Measurements from ENCODE around the gene MICU1. TPM values are rescaled to one million over a fixed set of nuclear protein-coding genes. Genes with fewer than 3 reads are reported as not detected.

The MICU1 gene
- total and polyA plus RNA-seq, 2 donors (not counting 3 experiments of a cell fraction or from before 2014, with no cell fraction given): 27.5 to 48.0 TPM

GRCh38 chr10:72344932-72345331 is 280.9 kb downstream of the MICU1 start:
- Histone ChIP-seq H3K9me3 (replicated peaks; ENCODE audit: control insufficient read depth, insufficient read depth, low read length) (no peaks in the 10 kb centered on the region), H3K27ac (ENCODE audit: insufficient read depth, low read depth, low read length) (no peak overlapping the region), H3K9ac (replicated peaks; ENCODE audit: extremely low read depth, insufficient read depth, low read length) (no peak overlapping the region), H4K20me1 (replicated peaks; ENCODE audit: control insufficient read depth, extremely low read depth, insufficient read depth, low read length) (no peaks in the 10 kb centered on the region), H3K79me2 (ENCODE audit: control insufficient read depth, insufficient read depth, low read length) (peaks cover 20% of the 10 kb centered on the region), H3K4me2 (ENCODE audit: insufficient read depth, low read length) (no peak overlapping the region), H2AFZ (ENCODE audit: low read depth, low read length) (no peak overlapping the region), H3K36me3 (ENCODE audit: control insufficient read depth in 2 of 2, extremely low read depth in 1 of 2, insufficient read depth in 2 of 2, low read length in 2 of 2) (peaks cover 9 to 37% of the 10 kb centered on the region in 2 experiments), H3K4me1 (ENCODE audit: control insufficient read depth, extremely low read depth, insufficient read depth, low read length) (no peaks in the 10 kb centered on the region), H3K9me1 (replicated peaks; ENCODE audit: control insufficient read depth, extremely low read depth, insufficient read depth, low read length) (no peaks in the 10 kb centered on the region), H3K27me3 (ENCODE audit: control insufficient read depth in 2 of 2, insufficient read depth in 2 of 2, low read length in 2 of 2) (no peaks in the 10 kb centered on the region), H3K4me3 (replicated peaks in 1 of 3; ENCODE audit: insufficient read depth in 1 of 3, low read depth in 1 of 3, low read length in 3 of 3) (no peak overlapping the region)
- no peak for TF ChIP-seq JUN (IDR thresholded peaks at IDR 0.05; ENCODE audit: borderline replicate concordance, insufficient read depth, insufficient read length, low read depth)
- TF ChIP-seq MYC (IDR thresholded peaks at IDR 0.05; ENCODE audit: low read depth, low read length): no peak
- no peak for TF ChIP-seq GATA2 (IDR thresholded peaks at IDR 0.05; ENCODE audit: insufficient read depth, insufficient read length, low read depth, low read length)
- TF ChIP-seq POLR2A (IDR thresholded peaks at IDR 0.05; ENCODE audit: low read depth, low read length): no peak
- TF ChIP-seq POLR2AphosphoS5 (IDR thresholded peaks at IDR 0.05; ENCODE audit: insufficient read depth, low read depth, low read length): no peak
- TF ChIP-seq EZH2 (IDR thresholded peaks at IDR 0.05; ENCODE audit: borderline replicate concordance, low read depth, low read length, severe bottlenecking): no peak
- TF ChIP-seq FOS (IDR thresholded peaks at IDR 0.05; ENCODE audit: borderline replicate concordance, insufficient read depth, low read length): no peak
- no peak for TF ChIP-seq MAX (IDR thresholded peaks at IDR 0.05; ENCODE audit: insufficient read depth, insufficient read length)
- no peak for TF ChIP-seq CTCF (IDR thresholded peaks at IDR 0.05; ENCODE audit: extremely low read depth in 1 of 2, insufficient read depth in 1 of 2, low read depth in 1 of 2, low read length in 2 of 2)
- no TSS peak for BruUV-seq (replicated peaks)
- dilution Hi-C loops (cut with MboI; ENCODE audit: extremely low pct_ligation_motif_present, low sequenced_read_pairs): no loop called here
- DNase-seq (ENCODE audit: low read depth, low spot score): no peak
- intact Hi-C loops (cut with micrococcal nuclease): no loop called here
- ChIA-PET POLR2A (no interaction called here), CTCF (interaction anchor here (0.6 to 1.1 kb wide), 3 partner anchors 42 to 489 kb away, joined by 3 read pairs; no protein-coding TSS in a partner anchor)
- no peak for FAIRE-seq

Data from endothelial cell of umbilical vein (primary cell).